ENCODE data around the gene TFRC.

GRCh38 chr3:196087906-196088305 lies 6.0 kb upstream of the TFRC start:
- TF ChIP-seq, protein P1, sequence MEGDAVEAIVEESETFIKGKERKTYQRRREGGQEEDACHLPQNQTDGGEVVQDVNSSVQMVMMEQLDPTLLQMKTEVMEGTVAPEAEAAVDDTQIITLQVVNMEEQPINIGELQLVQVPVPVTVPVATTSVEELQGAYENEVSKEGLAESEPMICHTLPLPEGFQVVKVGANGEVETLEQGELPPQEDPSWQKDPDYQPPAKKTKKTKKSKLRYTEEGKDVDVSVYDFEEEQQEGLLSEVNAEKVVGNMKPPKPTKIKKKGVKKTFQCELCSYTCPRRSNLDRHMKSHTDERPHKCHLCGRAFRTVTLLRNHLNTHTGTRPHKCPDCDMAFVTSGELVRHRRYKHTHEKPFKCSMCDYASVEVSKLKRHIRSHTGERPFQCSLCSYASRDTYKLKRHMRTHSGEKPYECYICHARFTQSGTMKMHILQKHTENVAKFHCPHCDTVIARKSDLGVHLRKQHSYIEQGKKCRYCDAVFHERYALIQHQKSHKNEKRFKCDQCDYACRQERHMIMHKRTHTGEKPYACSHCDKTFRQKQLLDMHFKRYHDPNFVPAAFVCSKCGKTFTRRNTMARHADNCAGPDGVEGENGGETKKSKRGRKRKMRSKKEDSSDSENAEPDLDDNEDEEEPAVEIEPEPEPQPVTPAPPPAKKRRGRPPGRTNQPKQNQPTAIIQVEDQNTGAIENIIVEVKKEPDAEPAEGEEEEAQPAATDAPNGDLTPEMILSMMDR (conservative IDR thresholded peaks at IDR 0.05): no peak
- TF ChIP-seq ZFX (IDR thresholded peaks at IDR 0.05): no peak

Data from C4-2B (cell line).